CD14-positive monocyte (primary cell): ENCODE results near the gene CYP4B1. TPM values are rescaled to one million over a fixed set of nuclear protein-coding genes. Genes with fewer than 3 reads are reported as not detected.
A peak's percentile ranks its signal among the peaks of the same experiment; 100 is the strongest.

Source experiments
- DNase-seq, 3 donors: peaks; one replicate each; pipeline ENCODE4 v3.0.0-alpha.2; 2011 to 2022
- H2AFZ ChIP-seq: 2 replicates; pipeline ENCODE4 v1.6.0; 2012; ENCODE audit warnings: mild to moderate bottlenecking, low read depth, low read length, inconsistent platforms; ENCODE audit not compliant: insufficient read depth, poor library complexity, severe bottlenecking
- H3K27ac ChIP-seq, 2 donors: 1 replicate in 1 of 2; 2 replicates in 1 of 2; pipeline ENCODE4 v1.5.1; 2012 to 2013; ENCODE audit warnings: low read length in 2 of 2, control low read depth in 1 of 2, inconsistent platforms in 1 of 2, low read depth in 1 of 2, mild to moderate bottlenecking in 1 of 2
- H3K27me3 ChIP-seq, 2 donors: one replicate each; pipeline versions ENCODE4 v1.6.0 to v1.6.1; 2011 to 2013; ENCODE audit warnings: low read length in 2 of 2; ENCODE audit not compliant: control insufficient read depth in 2 of 2, insufficient read depth in 2 of 2
- H3K36me3 ChIP-seq, 2 donors: replicated peaks in 1 of 2; 1 replicate in 1 of 2; 2 replicates in 1 of 2; pipeline versions ENCODE4 v1.5.1 to v1.6.1; 2012 to 2013; ENCODE audit warnings: low read length in 2 of 2, control low read depth in 1 of 2, inconsistent platforms in 1 of 2, mild to moderate bottlenecking in 1 of 2; ENCODE audit not compliant: insufficient read depth in 2 of 2, control insufficient read depth in 1 of 2
- H3K4me1 ChIP-seq, 2 donors: 1 replicate in 1 of 2; 2 replicates in 1 of 2; pipeline versions ENCODE4 v1.5.1 to v1.6.1; 2012 to 2013; ENCODE audit warnings: low read length in 2 of 2, control low read depth in 1 of 2, inconsistent platforms in 1 of 2, mild to moderate bottlenecking in 1 of 2, moderate library complexity in 1 of 2; ENCODE audit not compliant: insufficient read depth in 2 of 2, control insufficient read depth in 1 of 2
- H3K4me2 ChIP-seq: replicated peaks from 2 replicates; pipeline ENCODE3; 2012; ENCODE audit warnings: low read length, moderate library complexity, mild to moderate bottlenecking; ENCODE audit not compliant: poor library complexity, severe bottlenecking; ENCODE audit errors: extremely low read depth
- H3K4me3 ChIP-seq, 3 experiments: fragments of 200-600 bp in 1 of 3; sonication (generic) in 1 of 3; replicated peaks in 1 of 3; 1 replicate in 2 of 3; 2 replicates in 1 of 3; pipeline ENCODE4 v1.5.1; 2011 to 2013; ENCODE audit warnings: low read length in 3 of 3, mild to moderate bottlenecking in 3 of 3, control low read depth in 2 of 3, low read depth in 2 of 3, inconsistent platforms in 1 of 3, moderate library complexity in 1 of 3
- H3K79me2 ChIP-seq: 2 replicates; pipeline ENCODE4 v1.6.0; 2012; ENCODE audit warnings: mild to moderate bottlenecking, control low read depth, inconsistent platforms, low read length, moderate library complexity; ENCODE audit not compliant: insufficient read depth
- H3K9ac ChIP-seq: 2 replicates; pipeline ENCODE4 v1.6.0; 2017; ENCODE audit warnings: low read length, mild to moderate bottlenecking; ENCODE audit not compliant: insufficient read depth, poor library complexity, severe bottlenecking
- H3K9me3 ChIP-seq, 2 donors: replicated peaks in 1 of 2; 1 replicate in 1 of 2; 2 replicates in 1 of 2; pipeline versions ENCODE4 v1.5.1 to v1.6.1; 2012 to 2013; ENCODE audit warnings: low read length in 2 of 2, control low read depth in 1 of 2; ENCODE audit not compliant: control insufficient read depth in 1 of 2, insufficient read depth in 1 of 2
- H4K20me1 ChIP-seq: 2 replicates; pipeline ENCODE4 v1.6.0; 2012; ENCODE audit warnings: mild to moderate bottlenecking, low read length, control low read depth, moderate library complexity; ENCODE audit not compliant: insufficient read depth
- H3K27ac Mint-ChIP-seq, 7 donors: one replicate each; pipeline ENCODE4 v1.8.0; 2020; ENCODE audit warnings: mild to moderate bottlenecking in 7 of 7, mixed read lengths in 7 of 7, moderate library complexity in 6 of 7, inconsistent platforms in 2 of 7
- H3K27me3 Mint-ChIP-seq, 3 donors: one replicate each; pipeline ENCODE4 v1.8.0; 2021 to 2022; ENCODE audit warnings: low read depth in 3 of 3, mild to moderate bottlenecking in 3 of 3, mixed read lengths in 3 of 3, moderate library complexity in 3 of 3, inconsistent platforms in 1 of 3
- H3K36me3 Mint-ChIP-seq, 2 donors: one replicate each; pipeline ENCODE4 v1.8.0; 2020; ENCODE audit warnings: mixed read lengths in 2 of 2, inconsistent platforms in 1 of 2, mild to moderate bottlenecking in 1 of 2
- H3K4me1 Mint-ChIP-seq: one replicate; pipeline ENCODE4 v1.8.0; 2020; ENCODE audit warnings: mild to moderate bottlenecking, mixed read lengths
- H3K4me3 Mint-ChIP-seq, 2 donors: one replicate each; pipeline ENCODE4 v1.8.0; 2020; ENCODE audit warnings: mild to moderate bottlenecking in 2 of 2, mixed read lengths in 2 of 2, moderate library complexity in 1 of 2
- H3K9me3 Mint-ChIP-seq, 7 donors: one replicate each; pipeline ENCODE4 v1.8.0; 2020 to 2022; ENCODE audit warnings: mixed read lengths in 7 of 7, mild to moderate bottlenecking in 6 of 7, moderate library complexity in 6 of 7, inconsistent platforms in 2 of 7
- WGBS: methylation state at CpG from one replicate; pipeline ENCODE4 v1.1.5; 2013; ENCODE audit warnings: missing lambda C conversion rate; ENCODE audit not compliant: insufficient coverage; 5-methylcytosine and 5-hydroxymethylcytosine counted together
- intact Hi-C, 2 donors: fragments of 100-400 bp; cut with micrococcal nuclease; formaldehyde crosslinking; loops; one replicate each; pipeline versions ENCODE4 v1.15.0 to v1.15.1; 2023
- polyA plus RNA-seq, 3 donors: library from polyadenylated mRNA; depleted of rRNA in 1 of 3; unstranded in 2 of 3; stranded (reverse) in 1 of 3; fragments of 300-500 nt in 2 of 3; fragments of >200 nt in 1 of 3; fragmentation: Illumina TruSeq in 2 of 3; gene quantifications; 1 replicate in 2 of 3; 2 replicates in 1 of 3; pipeline ENCODE4 v1.2.3, GENCODE V29; 2012 to 2021
- TF ChIP-seq, protein P1 (sequence below): fragments of 200-600 bp; IDR thresholded peaks from one replicate; pipeline ENCODE4 v1.8.0; 2022; ENCODE audit warnings: antibody characterized with exemption, mild to moderate bottlenecking

CYP4B1 gene
- polyA plus RNA-seq, 3 donors: not detected

DNA sequence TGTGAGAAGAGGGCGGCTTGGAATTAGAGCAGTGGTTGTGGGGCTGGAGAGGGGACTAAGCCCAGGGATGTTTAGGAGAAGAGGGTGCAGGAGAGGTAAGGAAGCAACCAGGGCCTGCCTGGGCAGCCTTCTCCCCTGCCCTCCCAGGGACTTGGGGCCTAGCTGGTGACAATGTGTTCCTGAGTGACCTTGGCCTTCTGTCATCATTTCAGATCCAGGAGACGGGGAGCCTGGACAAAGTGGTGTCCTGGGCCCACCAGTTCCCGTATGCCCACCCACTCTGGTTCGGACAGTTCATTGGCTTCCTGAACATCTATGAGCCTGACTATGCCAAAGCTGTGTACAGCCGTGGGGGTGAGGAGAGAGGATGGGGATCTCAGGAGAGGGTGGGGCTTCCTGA is 11.8 kb downstream of the CYP4B1 start:
- H3K4me1 Mint-ChIP-seq: no peaks in the 10 kb centered on the region
- DNase-seq: no peak
- H3K36me3 Mint-ChIP-seq: no peaks in the 10 kb centered on the region
- peaks cover 0 to 8% (median 5%) of the 10 kb centered on the region in 3 donors for H3K27me3 Mint-ChIP-seq
- H3K36me3 ChIP-seq: no peaks in the 10 kb centered on the region
- no peaks in the 10 kb centered on the region for H3K4me1 ChIP-seq
- H3K4me3 ChIP-seq: no peak overlapping the region
- 96% methylated on average over 3 of the region's 5 CpGs for WGBS
- H4K20me1 ChIP-seq: no peaks in the 10 kb centered on the region
- H3K9me3 ChIP-seq: no peaks in the 10 kb centered on the region
- peak overlapping the region in 2 of 7 donors; percentile 66 to 74 for H3K27ac Mint-ChIP-seq
- no peaks in the 10 kb centered on the region for H3K27me3 ChIP-seq
- TF ChIP-seq, protein P1, sequence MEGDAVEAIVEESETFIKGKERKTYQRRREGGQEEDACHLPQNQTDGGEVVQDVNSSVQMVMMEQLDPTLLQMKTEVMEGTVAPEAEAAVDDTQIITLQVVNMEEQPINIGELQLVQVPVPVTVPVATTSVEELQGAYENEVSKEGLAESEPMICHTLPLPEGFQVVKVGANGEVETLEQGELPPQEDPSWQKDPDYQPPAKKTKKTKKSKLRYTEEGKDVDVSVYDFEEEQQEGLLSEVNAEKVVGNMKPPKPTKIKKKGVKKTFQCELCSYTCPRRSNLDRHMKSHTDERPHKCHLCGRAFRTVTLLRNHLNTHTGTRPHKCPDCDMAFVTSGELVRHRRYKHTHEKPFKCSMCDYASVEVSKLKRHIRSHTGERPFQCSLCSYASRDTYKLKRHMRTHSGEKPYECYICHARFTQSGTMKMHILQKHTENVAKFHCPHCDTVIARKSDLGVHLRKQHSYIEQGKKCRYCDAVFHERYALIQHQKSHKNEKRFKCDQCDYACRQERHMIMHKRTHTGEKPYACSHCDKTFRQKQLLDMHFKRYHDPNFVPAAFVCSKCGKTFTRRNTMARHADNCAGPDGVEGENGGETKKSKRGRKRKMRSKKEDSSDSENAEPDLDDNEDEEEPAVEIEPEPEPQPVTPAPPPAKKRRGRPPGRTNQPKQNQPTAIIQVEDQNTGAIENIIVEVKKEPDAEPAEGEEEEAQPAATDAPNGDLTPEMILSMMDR: no peak
- no peak overlapping the region for H3K4me3 Mint-ChIP-seq
- no peak overlapping the region for H3K27ac ChIP-seq
- intact Hi-C loops: no loop called here
- H3K9me3 Mint-ChIP-seq: peaks cover 0 to 11% (median 0%) of the 10 kb centered on the region in 7 donors
- no peak overlapping the region for H2AFZ ChIP-seq
- no peaks in the 10 kb centered on the region for H3K79me2 ChIP-seq
- H3K4me2 ChIP-seq: no peak overlapping the region
- no peak overlapping the region for H3K9ac ChIP-seq

DNA sequence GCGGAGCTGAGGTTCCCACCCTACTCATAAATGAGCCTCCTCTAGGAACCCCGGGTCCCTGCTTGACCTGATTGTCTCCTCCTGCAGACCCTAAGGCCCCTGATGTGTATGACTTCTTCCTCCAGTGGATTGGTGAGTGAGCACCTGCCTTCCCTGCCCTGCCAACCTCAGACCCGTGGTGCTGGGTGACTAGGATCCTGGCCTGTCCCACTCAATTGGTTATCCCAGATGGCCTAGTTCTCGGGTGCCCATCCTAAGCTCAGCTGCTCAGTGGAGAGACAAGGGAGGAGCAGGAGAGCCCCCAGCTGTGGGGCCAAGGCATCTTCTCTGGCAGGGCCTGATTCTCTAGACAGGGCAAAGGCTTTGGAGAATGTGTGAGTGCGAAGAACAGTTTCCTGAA is 12.2 kb downstream of the CYP4B1 start:
- no peak overlapping the region for H3K4me3 Mint-ChIP-seq

More for the DNA sequence above, 12.2 kb downstream of the CYP4B1 start:
- Histone ChIP-seq H3K27ac (no peak overlapping the region), H3K79me2 (no peaks in the 10 kb centered on the region), H3K4me3 (no peak overlapping the region), H3K4me2 (no peak overlapping the region), H3K9ac (no peak overlapping the region), H3K9me3 (no peaks in the 10 kb centered on the region), H3K27me3 (no peaks in the 10 kb centered on the region), H3K4me1 (no peaks in the 10 kb centered on the region), H3K36me3 (no peaks in the 10 kb centered on the region), H2AFZ (no peak overlapping the region), H4K20me1 (no peaks in the 10 kb centered on the region)
- DNase-seq: no peak
- H3K9me3 Mint-ChIP-seq: peaks cover 0 to 11% (median 0%) of the 10 kb centered on the region in 7 donors
- peaks cover 0 to 8% (median 2%) of the 10 kb centered on the region in 3 donors for H3K27me3 Mint-ChIP-seq
- 88% methylated on average over 3 of the region's 5 CpGs for WGBS
- H3K36me3 Mint-ChIP-seq: no peaks in the 10 kb centered on the region
- peak overlapping the region in 1 of 7 donors; percentile 44 for H3K27ac Mint-ChIP-seq
- TF ChIP-seq, protein P1: no peak
- no peaks in the 10 kb centered on the region for H3K4me1 Mint-ChIP-seq
- intact Hi-C loops: no loop called here
